ENCODE measurements around the gene TMEM134. TPM values are rescaled to one million over a fixed set of nuclear protein-coding genes. Genes with fewer than 3 reads are reported as not detected.

TMEM134 gene
- total and polyA plus RNA-seq, 9 of the 15 experiments (the other 6 are each of a cell fraction or from before 2014, with no cell fraction given): 0.63 to 48.4 (median 10.7) TPM

- TF ChIP-seq, protein P1, sequence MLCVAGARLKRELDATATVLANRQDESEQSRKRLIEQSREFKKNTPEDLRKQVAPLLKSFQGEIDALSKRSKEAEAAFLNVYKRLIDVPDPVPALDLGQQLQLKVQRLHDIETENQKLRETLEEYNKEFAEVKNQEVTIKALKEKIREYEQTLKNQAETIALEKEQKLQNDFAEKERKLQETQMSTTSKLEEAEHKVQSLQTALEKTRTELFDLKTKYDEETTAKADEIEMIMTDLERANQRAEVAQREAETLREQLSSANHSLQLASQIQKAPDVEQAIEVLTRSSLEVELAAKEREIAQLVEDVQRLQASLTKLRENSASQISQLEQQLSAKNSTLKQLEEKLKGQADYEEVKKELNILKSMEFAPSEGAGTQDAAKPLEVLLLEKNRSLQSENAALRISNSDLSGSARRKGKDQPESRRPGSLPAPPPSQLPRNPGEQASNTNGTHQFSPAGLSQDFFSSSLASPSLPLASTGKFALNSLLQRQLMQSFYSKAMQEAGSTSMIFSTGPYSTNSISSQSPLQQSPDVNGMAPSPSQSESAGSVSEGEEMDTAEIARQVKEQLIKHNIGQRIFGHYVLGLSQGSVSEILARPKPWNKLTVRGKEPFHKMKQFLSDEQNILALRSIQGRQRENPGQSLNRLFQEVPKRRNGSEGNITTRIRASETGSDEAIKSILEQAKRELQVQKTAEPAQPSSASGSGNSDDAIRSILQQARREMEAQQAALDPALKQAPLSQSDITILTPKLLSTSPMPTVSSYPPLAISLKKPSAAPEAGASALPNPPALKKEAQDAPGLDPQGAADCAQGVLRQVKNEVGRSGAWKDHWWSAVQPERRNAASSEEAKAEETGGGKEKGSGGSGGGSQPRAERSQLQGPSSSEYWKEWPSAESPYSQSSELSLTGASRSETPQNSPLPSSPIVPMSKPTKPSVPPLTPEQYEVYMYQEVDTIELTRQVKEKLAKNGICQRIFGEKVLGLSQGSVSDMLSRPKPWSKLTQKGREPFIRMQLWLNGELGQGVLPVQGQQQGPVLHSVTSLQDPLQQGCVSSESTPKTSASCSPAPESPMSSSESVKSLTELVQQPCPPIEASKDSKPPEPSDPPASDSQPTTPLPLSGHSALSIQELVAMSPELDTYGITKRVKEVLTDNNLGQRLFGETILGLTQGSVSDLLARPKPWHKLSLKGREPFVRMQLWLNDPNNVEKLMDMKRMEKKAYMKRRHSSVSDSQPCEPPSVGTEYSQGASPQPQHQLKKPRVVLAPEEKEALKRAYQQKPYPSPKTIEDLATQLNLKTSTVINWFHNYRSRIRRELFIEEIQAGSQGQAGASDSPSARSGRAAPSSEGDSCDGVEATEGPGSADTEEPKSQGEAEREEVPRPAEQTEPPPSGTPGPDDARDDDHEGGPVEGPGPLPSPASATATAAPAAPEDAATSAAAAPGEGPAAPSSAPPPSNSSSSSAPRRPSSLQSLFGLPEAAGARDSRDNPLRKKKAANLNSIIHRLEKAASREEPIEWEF (CRISPR knock-in tag; IDR thresholded peaks at IDR 0.05): no peak
- TF ChIP-seq MYNN (IDR thresholded peaks at IDR 0.05) (peak; percentile 90), MYNN (CRISPR knock-in tag; IDR thresholded peaks at IDR 0.05) (no peak), ARID3B (CRISPR knock-in tag; IDR thresholded peaks at IDR 0.05; ENCODE audit: borderline replicate concordance) (0 out of 2 replicates have a peak, but pooled peaks have one; percentile 72), MTA3 (IDR thresholded peaks at IDR 0.05; ENCODE audit: borderline replicate concordance) (peak; percentile 85; the same call in 1 of the 2 replicates), JUND (IDR thresholded peaks at IDR 0.05; ENCODE audit: borderline replicate concordance, low read depth, low read length) (peak; percentile 41; the same call in 1 of the 2 replicates), JUND (tag; IDR thresholded peaks at IDR 0.05; ENCODE audit: borderline replicate concordance, low read depth, low read length) (no peak; the same call in 2 of the 3 replicates), ATF1 (CRISPR knock-in tag; IDR thresholded peaks at IDR 0.05) (no peak), ATF1 (tag; IDR thresholded peaks at IDR 0.05) (peak; percentile 56; the same call in 1 of the 2 replicates), ETV5 (CRISPR knock-in tag; IDR thresholded peaks at IDR 0.05; ENCODE audit: low read depth) (0 out of 2 replicates have a peak, but pooled peaks have one; percentile 54), JUN (IDR thresholded peaks at IDR 0.05; ENCODE audit: borderline replicate concordance, low read depth, low read length) (no peak), JUN (CRISPR knock-in tag; IDR thresholded peaks at IDR 0.05; ENCODE audit: borderline replicate concordance) (no peak; the same call in 1 of the 2 replicates), ZNF347 (CRISPR knock-in tag; IDR thresholded peaks at IDR 0.05; ENCODE audit: low read depth) (no peak), PYGO2 (tag; IDR thresholded peaks at IDR 0.05) (no peak), GABPB1 (CRISPR knock-in tag; IDR thresholded peaks at IDR 0.05) (peak; percentile 49; the same call in 1 of the 2 replicates), SMARCA4 (IDR thresholded peaks at IDR 0.05) (no peak), ZSCAN32 (CRISPR knock-in tag; IDR thresholded peaks at IDR 0.05) (peak; percentile 23; the same call in 1 of the 2 replicates), SUPT5H (IDR thresholded peaks at IDR 0.05) (no peak)
- TF ChIP-seq, protein P2, sequence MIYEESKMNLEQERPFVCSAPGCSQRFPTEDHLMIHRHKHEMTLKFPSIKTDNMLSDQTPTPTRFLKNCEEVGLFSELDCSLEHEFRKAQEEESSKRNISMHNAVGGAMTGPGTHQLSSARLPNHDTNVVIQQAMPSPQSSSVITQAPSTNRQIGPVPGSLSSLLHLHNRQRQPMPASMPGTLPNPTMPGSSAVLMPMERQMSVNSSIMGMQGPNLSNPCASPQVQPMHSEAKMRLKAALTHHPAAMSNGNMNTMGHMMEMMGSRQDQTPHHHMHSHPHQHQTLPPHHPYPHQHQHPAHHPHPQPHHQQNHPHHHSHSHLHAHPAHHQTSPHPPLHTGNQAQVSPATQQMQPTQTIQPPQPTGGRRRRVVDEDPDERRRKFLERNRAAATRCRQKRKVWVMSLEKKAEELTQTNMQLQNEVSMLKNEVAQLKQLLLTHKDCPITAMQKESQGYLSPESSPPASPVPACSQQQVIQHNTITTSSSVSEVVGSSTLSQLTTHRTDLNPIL (CRISPR knock-in tag; IDR thresholded peaks at IDR 0.05): no peak
Measured at GRCh38 chr11:67505605-67506396, 36.8 kb upstream of the TMEM134 start (continued).

All from K562 (cell line).